NCI-H2196 treated with DMSO at 0.1 percent for 48 hours (cell line): ENCODE data around the gene GPC6.

Source experiments
- DNase-seq: peaks from one replicate; lab custom pipeline; 2025; ENCODE audit not compliant: unreplicated experiment; lab: John Stamatoyannopoulos, UW

The GPC6 gene

DNA sequence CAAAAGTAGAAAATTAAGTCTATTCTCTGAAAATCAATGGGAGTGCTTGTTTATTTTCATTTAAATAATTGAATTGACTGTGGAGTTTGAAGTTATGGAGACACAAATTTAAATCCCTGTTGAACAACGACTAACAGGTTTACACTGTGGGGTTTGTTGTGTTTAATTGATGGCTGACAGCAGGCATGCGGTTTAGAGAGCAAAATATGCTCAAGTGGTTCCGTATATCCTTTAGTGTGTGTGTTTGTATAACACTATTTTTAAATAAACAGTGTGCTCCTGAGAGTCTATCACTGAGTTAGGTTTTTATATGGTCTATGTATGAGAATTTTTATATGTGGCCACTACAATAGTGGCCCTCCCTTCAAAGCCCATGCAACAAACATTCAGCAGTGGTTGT, 332.0 kb downstream of the GPC6 start:
- no peak for DNase-seq

DNA sequence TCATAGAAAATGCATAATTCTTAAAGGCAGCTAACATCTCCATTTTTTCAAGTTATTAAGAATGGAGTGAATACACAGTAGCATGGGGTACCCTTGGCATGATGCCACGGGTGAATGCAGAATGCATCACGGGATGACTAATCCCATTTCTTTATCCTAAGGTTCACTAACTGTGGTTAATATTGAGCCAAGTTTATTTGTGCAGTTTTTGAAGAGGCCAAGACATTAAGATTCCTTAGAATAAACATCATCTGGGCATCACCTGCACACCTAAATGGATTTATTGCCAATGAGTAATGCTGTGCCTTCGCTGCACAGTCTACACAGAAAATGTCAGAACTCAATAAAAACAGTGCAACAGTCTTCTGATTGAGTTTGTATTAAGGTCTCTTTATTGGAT, 333.1 kb downstream of the GPC6 start:
- no peak for DNase-seq

DNA sequence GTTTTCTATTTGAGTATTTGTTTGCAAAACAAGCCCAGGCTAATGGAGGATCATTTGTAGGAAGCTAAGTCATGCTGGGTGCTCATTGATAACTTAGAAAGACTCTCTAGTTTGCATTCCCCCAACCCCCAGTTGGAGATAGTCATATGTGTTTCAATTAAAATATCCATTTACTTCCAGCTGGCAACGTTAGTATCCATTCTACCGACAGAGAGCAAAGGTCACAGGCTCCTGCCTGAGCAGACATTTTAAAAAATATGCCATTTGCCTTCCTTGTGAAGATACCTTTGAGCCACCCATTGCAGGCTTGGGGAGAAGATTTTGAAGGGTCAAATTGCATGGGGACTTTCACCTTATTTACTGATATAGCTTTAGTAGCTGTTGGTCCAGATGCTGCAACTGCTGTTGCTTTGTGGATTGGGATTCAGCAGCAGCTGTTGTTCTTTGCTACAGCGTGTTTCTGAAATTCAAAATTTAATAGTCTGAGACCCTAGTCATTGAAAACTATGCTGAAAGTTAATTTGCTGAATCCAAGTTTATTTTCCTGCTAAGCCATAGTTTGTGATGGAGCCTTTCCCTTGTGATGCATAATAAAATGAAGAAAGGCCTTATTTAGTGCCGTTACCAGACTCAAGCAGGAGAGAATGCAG, 335.1 kb downstream of the GPC6 start:
- DNase-seq, result no peak

DNA sequence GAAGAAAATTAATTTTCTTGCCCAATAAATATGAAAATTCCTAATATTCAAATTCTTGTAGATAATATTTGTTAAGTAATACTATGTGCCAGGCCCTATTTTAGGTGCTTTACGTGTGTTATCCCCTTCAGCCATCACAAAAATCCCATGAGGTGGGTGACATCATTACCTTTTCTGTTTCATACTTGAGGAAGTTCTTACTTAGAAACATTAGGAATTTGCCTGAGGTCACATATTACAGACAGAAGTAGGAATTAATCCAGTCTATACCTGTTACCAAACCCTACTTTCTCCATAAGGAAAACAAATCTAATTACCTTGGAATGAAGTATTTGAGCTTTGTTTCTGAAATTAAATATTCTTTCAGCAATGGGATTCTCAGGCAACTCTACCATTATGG, 336.1 kb downstream of the GPC6 start:
- DNase-seq, result no peak

DNA sequence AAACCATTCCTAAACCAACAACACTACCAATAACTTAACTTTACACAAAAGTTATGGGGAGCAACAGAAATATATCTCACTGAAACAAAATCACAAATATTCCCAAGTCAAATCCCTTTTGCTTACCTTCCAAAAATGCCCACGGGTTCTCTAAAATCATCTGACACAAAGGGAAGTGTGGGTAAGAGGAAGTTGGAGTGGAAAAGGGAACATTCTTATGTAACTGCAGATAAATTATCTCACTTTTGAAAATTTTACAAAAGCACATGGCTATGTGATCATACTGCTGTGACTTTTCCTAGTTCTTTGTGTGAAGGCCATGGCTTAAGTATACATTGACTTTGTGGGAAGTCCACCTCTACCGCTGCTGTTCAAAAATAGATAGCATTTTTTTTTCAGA, 350.5 kb downstream of the GPC6 start:
- DNase-seq, result no peak

DNA sequence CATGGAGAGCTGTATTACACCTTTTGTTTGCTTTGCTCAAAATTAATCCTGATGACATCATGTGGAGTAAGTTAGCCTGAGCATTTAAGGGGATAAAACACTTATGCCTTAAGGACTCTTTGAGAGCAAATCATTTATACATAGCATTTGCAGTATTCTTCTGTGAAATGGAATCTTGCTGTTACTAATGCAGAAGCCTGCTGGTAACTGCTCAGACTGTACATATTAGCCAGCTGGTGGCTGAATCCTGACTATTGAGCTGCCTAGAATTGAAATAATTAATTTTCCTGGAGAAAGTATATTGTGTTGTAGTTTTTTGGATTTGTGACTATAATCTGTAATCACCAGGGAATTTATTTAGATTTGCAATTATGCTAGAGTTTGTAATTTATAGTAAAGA, 363.2 kb downstream of the GPC6 start:
- no peak for DNase-seq

DNA sequence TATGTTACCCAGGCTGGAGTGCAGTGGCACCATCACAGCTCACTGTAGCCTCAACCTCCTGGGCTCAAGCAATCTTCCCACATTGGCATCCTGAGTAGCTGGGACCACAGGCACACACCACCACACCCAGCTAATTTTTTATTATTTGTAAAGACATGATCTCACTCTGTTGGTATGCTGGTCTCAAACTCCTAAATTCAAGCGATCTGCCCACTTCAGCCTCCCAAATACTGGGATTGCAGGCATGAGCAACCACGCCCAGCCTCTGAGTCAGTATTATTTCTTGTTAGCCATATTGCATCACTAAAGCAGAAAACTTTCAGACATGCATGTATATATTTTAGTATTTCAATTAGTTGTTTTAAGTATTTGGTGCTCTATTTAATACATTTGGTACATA, 376.4 kb downstream of the GPC6 start:
- no peak for DNase-seq

DNA sequence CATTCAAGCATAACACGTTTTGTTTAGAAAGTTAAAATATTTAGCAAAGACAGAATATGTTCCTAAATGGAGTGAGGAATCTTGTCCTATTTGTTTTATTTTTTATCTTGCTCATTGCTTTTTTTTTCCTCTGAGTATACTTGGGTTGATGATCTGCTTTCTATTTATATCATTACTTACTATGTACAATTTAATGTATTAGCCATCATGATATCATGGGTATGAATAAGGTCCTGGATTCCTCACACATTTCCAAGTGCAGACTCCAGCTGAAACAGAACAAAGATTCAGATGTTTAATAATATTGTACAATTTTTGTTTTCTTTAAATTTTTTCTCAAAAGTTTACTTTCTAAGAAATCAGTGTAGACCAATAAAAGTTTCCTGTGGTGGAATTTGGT, 388.2 kb downstream of the GPC6 start:
- no peak for DNase-seq

DNA sequence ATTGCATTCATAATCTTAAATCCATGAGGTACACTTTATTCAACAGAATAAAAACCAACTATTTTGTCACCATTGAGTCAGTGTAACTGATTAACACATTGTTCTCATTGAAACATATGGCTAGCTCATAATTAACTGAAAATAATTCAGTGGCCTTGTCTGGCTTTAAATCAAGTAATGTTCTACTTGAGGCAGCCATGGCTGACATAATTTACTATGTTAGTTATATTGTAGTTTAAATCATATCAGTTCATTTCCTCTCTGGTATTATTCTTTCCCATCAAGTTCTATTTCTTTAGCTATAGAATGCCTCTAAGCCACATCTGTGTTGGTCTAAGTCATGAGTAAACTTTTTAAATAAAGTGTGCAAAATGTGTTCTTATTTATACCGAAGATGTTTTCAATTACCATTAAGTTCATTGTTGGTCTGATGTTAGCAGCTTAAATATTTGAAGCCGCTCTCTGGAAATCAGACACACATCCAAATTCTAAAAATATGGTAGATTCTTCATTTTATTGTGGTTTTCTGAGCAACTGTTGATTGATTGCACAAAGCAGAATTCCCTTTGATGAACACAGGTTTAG, 393.7 kb downstream of the GPC6 start:
- no peak for DNase-seq

DNA sequence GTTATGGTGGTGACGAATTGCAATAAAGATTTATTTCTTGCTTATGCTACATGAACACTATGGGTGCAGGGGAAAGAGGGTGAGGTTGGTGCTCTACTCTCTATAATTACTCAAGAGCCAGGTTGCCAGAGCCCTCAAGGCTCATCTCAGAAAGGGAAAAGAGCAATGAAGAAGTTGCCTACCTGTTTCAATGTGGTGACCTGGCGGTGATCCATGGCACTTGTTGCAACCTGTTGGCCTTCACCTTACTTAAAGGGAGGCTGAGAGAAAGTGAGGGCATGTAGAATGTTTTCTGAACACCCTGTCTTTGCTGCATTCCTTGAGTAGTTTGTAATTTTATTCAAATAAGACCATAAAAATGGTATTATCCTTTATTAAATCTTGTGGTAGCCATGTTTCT, 394.4 kb downstream of the GPC6 start:
- no peak for DNase-seq

DNA sequence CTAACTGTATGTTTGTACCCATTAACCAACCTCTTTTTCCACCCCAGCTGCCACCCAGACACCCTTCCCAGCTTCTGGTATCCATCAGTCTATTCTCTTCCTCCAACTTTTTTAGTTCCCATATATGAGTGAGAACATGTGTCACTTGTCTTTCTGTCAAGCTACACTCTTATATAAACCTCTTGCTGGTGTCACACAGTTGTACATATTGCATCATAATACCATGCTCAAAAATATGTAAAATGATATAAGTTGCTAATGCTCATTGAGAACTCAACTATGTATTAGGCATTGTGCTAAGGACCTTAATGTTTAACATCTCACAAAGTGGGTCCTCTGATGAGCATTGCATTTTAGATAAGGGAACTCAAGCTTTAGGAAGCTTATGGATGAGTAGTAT, 395.4 kb downstream of the GPC6 start:
- DNase-seq, result no peak

DNA sequence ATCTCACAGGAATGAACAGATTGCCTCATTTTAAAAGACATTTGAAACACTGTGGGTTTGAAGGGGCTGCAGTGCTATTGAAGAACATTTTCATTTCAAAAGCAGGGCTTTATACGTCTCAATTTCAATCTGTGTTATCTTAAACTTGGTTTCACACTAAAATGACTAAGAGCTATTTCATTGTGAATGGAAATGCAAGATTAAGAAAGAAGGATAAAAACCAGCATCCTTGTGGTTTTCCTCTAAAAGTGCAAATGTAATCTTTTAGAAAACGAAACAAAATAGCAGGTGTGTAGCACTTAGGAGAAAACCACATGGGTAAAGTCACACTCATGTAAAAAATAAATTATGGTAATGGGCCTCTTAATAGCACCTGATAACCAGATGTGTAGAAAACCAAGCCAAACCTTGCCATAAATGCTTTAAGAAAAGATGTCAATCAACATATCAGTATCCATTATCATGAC, 397.7 kb downstream of the GPC6 start:
- DNase-seq, result no peak

DNA sequence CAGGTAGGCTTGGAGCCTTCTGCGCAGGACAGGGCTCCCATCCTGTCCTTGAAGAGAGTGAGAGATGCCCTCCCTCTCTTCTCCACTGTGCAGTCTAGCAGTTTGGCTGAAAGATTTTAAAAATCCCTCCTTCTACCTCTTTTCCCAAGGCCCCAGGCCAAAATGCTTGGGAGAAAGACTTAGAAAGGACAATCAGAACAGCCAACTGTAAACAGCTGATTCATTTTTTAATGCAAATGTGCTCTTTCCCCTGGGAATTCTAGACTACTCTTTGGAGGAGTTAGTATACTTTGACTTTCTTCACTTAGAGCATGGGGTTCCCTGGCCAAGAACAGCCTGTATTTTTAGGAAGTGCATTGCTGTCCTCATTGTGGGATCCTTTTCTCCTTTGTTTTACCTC, 398.9 kb downstream of the GPC6 start:
- no peak for DNase-seq

DNA sequence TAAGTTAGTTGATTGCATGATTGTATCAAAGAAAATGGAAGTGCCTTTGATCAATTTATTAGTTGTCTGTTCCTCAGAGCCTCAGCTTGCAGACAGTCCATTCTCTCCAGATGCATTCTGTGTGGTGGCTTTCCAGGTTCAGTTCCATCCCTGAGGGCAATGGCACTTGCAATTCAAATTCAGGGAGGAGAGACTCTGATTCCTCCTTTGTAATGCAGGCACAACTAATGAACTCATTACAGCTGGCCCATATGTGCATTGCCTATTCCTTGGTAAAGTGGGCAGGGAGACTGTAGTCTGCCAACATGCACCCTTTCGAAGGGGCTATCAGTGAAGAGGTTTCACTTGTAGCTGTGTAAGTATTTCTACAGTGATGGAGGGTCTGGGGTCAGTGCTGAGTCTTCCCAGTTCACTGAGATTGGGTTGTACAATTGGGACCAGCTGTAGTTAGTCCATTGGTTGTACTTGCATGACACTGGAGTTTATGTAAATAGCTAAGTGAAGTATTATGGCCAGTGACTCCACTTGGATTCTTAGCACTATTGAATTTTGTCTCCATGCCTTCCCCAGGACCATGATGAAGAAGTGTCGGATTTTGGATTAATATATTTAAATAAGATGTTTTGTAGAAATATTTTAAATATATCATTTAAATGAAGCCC, 401.7 kb downstream of the GPC6 start:
- no peak for DNase-seq

DNA sequence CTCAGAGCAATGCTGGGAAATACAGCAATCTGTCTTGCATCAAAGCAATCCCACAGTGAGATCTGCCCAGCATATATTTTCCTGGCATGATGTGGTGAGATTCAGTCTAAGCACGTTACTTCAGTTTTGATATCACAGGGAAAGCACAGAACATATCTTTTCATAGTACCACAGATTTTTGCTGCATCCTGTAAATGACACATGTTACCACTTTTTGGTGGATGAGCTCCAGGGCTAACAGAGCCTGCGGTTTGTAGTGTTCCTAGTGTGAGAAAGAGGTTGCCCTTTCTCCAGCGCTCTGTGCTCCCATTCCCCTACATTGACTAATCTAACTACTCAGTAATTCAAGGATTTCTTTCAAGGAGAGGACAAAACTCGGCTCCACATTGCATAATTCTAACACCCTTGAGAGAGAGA, 409.0 kb downstream of the GPC6 start:
- no peak for DNase-seq

DNA sequence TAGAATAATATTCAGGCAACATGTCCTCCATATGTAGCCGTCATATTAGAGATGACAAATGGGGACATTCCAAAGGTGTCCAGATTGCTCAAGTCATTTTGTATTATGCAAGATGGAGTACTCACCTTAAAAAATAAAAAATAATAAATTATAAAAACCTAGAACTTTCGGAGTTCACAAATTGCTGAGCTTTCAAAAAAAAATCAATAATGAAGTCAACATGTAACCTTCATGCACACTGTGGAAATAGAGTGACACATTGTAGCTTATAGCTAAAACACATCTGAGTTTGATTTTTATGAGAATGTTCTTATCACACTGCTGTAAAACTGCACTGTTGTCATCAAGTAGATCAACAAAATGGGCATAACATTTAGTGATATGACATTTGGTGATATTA, 411.2 kb downstream of the GPC6 start:
- no peak for DNase-seq

DNA sequence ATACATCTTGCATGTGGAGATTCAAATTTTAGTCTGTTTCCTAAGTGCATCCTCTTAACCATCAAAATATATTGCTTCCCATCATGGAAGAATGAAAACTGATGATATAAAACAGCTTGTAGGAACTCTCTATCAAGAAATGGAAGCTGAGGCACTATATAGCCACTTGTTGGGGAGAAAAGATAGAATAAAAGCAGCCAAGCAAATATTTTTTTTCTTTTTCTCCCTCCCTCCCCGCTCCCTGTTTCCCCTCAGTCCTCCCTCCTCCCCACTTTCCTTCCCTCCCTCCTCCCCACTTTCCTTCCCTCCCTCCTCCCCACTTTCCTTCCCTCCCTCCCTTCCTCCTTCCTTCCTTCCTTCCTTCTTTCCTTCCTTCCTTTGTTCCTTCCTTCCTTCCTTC, 413.8 kb downstream of the GPC6 start:
- no peak for DNase-seq

DNA sequence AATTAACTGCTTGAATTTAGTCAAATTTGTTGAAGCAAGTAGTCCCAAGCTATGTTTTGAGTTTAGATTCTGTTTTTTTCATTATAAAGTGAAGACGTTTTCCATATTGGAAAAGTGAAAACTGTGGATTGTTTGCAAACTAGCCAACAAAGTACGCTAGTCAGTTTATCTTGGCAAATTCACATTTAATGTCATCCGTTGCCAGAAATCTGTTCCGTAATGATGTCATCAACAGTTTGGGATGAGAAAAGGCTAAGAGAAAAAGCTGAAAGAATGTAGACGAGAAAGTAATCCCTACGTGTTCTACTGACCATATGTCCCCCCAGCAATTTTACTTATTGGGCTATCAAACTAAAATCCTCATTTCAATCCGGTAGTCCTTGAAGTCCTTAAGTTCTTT, 419.6 kb downstream of the GPC6 start:
- no peak for DNase-seq

DNA sequence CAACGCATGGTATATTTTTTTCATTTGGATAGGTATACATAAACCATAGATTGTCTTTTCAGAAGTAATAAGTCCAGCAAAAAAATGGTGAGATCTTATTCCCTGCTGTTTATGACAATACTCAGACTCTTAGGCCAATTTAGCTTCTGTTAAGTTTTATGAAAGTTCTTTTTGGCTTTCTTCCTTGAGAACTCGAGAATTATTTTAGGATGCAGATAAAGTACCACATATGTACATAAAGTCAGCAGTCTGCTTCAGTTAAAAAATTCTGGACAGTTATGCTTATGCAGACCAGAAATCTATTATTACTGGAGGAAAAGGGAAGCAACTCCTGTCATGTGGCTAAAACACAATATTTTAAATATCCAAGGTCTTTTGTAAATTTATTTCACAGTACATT, 422.9 kb downstream of the GPC6 start:
- DNase-seq, result no peak

DNA sequence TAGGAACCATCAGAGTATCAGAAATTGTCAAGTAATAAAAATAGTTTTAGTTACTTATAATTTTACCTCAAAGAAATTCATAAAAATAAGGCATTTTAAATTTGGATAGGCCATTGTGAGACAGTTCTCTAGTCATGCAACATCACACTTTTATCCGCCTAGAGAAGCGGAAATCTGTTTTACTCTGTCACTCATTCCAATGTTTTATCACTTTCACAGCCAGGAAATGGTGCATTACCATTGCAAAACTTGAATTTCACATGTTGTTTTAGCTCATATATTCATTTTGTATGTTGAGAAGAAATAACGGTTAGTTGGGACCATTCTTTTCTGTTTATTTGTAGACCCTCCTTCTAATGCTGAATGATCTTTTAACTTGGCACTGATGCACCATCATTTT, 427.2 kb downstream of the GPC6 start:
- no peak for DNase-seq

DNA sequence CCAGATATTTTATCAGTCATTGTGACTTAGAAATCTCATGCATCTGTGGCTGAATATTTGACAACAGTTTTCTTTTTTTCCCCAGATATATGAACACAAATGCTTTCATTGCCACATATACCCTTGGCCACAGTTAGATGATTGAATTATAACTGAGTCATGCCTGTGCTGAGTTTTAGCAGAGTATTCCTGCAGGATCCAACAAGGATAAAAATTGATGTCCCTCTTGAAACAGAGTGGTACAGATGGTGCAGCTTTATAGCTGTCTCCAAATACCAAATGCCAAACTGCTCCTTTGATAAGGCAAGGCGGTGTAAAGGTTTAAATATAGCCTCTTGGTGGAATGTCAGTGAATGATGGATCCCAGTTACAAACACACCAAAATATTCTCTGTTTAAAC, 428.5 kb downstream of the GPC6 start:
- no peak for DNase-seq

DNA sequence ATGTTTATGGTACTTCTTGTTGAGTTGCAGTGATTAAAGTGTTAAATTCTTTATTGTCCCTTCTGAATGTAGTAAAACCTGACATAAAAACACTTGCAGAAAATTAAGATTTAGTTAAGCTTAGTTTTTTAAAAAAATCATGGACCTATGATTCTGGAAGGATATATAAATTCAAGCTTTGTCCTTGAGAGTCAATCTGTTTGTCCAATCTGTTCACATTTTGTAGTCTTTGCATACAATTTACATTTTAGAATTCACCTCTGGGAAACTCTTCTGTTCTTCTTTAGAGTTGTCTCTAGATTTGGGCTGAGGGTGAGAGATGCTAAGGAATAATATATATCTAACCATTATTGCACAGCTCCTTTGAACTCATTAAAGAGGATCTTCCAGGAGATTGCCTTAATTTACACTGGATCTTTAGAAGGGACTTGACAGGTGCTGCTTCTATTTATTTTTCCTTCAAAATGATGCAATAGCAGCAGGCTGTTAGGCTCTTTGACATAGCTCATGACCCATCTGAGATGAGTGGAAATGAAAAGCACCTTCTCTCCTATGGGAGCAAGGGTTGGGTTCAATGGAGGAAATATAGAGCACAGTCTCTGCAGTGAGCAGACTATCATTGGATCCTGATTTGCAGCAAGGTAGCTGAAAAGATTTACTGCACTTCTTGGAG, 433.9 kb downstream of the GPC6 start:
- DNase-seq, result no peak
